Gastrocnemius medialis (tissue), 4 donors: ENCODE measurements around the gene OR5D16.

Experiments
- POLR2A ChIP-seq, 2 donors: fragments of 450-650 bp; IDR thresholded peaks; one replicate each; pipeline ENCODE4 v1.6.1; 2017; ENCODE audit warnings: antibody characterized with exemption in 2 of 2, mild to moderate bottlenecking in 2 of 2, moderate library complexity in 2 of 2
- TF ChIP-seq, protein P1 (sequence below), 5 experiments: fragments of 450-650 bp in 3 of 5; fragments of 200-600 bp in 2 of 5; sonication (generic) in 2 of 5; IDR thresholded peaks in 4 of 5; conservative IDR thresholded peaks in 1 of 5; 1 replicate in 4 of 5; 2 replicates in 1 of 5; pipeline ENCODE4 v1.5.1; 2016 to 2019; ENCODE audit warnings: antibody characterized with exemption in 5 of 5, mild to moderate bottlenecking in 3 of 5, moderate library complexity in 3 of 5

GRCh38 chr11:55795256-55795655, 43.3 kb upstream of the OR5D16 start, which contains the start of gene OR5D14:
- TF ChIP-seq, protein P1, sequence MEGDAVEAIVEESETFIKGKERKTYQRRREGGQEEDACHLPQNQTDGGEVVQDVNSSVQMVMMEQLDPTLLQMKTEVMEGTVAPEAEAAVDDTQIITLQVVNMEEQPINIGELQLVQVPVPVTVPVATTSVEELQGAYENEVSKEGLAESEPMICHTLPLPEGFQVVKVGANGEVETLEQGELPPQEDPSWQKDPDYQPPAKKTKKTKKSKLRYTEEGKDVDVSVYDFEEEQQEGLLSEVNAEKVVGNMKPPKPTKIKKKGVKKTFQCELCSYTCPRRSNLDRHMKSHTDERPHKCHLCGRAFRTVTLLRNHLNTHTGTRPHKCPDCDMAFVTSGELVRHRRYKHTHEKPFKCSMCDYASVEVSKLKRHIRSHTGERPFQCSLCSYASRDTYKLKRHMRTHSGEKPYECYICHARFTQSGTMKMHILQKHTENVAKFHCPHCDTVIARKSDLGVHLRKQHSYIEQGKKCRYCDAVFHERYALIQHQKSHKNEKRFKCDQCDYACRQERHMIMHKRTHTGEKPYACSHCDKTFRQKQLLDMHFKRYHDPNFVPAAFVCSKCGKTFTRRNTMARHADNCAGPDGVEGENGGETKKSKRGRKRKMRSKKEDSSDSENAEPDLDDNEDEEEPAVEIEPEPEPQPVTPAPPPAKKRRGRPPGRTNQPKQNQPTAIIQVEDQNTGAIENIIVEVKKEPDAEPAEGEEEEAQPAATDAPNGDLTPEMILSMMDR (IDR thresholded peaks at IDR 0.05 in 4 of 5, conservative IDR thresholded peaks at IDR 0.05 in 1 of 5) = no peak
- TF ChIP-seq POLR2A (IDR thresholded peaks at IDR 0.05) = no peak
